Mucosa of rectum (tissue), 2 donors: ENCODE results near the gene DPYD.

ENCODE experiments used
- H3K27ac ChIP-seq, 2 donors: one replicate each; pipeline ENCODE4 v1.7.0; 2013; ENCODE audit warnings: inconsistent platforms in 2 of 2, low read depth in 2 of 2, low read length in 2 of 2
- H3K27me3 ChIP-seq, 2 donors: one replicate each; pipeline ENCODE4 v1.7.0; 2013; ENCODE audit warnings: low read length in 2 of 2; ENCODE audit not compliant: control insufficient read depth in 2 of 2, insufficient read depth in 2 of 2
- H3K36me3 ChIP-seq, 2 donors: one replicate each; pipeline ENCODE4 v1.7.0; 2013; ENCODE audit warnings: low read length in 2 of 2; ENCODE audit not compliant: control insufficient read depth in 2 of 2, insufficient read depth in 2 of 2
- H3K4me1 ChIP-seq, 2 donors: one replicate each; pipeline ENCODE4 v1.7.0; 2013; ENCODE audit warnings: low read length in 2 of 2, mild to moderate bottlenecking in 1 of 2; ENCODE audit not compliant: control insufficient read depth in 2 of 2, insufficient read depth in 2 of 2
- H3K4me3 ChIP-seq, 2 donors: one replicate each; pipeline ENCODE4 v1.7.0; 2013; ENCODE audit warnings: low read length in 2 of 2
- H3K9ac ChIP-seq, 2 donors: one replicate each; pipeline ENCODE4 v1.7.0; 2013; ENCODE audit warnings: low read length in 2 of 2, low read depth in 1 of 2, mild to moderate bottlenecking in 1 of 2
- H3K9me3 ChIP-seq, 2 donors: one replicate each; pipeline ENCODE4 v1.7.0; 2013; ENCODE audit warnings: low read length in 2 of 2; ENCODE audit not compliant: control insufficient read depth in 2 of 2
- donor health status: healthy.
- donor health status: Normal muscosa, but diverticular disease.

The DPYD gene

DNA sequence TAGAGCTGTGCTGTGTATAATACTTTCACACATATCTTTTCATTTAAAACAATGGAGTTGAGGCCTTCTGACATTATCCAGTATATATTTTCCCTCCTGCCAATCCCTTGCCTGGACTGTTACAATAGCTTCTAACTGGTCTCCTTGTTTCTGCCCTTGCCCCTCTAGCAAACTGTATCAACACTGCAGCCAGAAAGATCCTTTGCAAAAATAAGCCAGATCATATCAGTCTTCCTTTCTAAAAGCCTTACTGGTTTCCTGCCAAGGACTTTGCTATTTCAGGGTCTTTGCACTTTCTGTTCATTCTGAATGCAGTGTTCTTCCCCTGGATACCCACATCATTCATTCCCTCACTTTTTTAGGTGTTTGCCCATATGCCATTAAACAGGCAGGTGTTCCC, 829.2 kb downstream of the DPYD start:
- Histone ChIP-seq H3K4me3 (no peak overlapping the region), H3K4me1 (peaks cover 0 to 8% of the 10 kb centered on the region in 2 donors), H3K36me3 (no peaks in the 10 kb centered on the region), H3K27me3 (no peaks in the 10 kb centered on the region), H3K9me3 (no peaks in the 10 kb centered on the region), H3K9ac (no peak overlapping the region), H3K27ac (no peak overlapping the region)

DNA sequence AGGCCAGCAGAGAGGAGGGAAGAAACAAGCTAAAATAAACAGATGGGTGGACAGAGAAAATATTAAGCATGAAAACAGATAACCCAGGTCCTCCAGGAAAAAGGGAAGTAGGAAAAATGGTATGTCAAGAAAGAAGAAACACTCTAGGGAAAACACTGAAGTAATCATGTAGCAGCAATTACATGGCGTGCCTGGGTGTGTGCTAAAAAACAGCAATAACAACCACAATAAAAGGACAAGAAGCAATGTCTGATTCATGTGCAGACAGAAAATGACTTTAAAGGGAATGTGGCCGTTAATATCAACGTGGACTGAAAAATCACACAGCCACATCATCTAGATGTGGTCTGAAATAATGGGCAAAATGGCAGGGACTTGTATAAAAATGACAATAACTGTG, 829.6 kb downstream of the DPYD start:
- H3K27me3 ChIP-seq: no peaks in the 10 kb centered on the region
- no peaks in the 10 kb centered on the region for H3K9me3 ChIP-seq
- no peak overlapping the region for H3K9ac ChIP-seq
- H3K36me3 ChIP-seq: no peaks in the 10 kb centered on the region
- no peak overlapping the region for H3K27ac ChIP-seq
- peaks cover 0 to 8% of the 10 kb centered on the region in 2 donors for H3K4me1 ChIP-seq
- no peak overlapping the region for H3K4me3 ChIP-seq

DNA sequence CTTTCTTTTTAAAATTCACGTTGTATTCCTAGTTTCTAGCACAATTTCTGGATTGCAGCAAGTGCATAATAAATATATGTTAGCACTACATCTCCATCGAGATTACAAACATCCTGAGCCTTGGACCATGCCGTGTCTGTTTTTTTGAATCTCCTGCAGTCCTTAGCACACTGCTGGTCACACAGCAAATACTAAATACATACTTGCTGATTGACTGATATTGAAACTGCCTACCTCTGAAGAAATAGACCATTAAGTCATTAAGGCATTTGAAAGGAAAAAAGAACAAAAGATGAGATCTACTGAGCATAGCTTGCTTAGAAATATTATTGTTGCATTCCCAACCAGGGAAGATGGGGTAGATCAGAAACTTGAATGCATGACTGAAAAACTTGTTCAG, 830.1 kb downstream of the DPYD start:
- H3K4me3 ChIP-seq: no peak overlapping the region
- H3K4me1 ChIP-seq: peaks cover 0 to 8% of the 10 kb centered on the region in 2 donors
- H3K27me3 ChIP-seq: no peaks in the 10 kb centered on the region
- no peak overlapping the region for H3K9ac ChIP-seq
- no peak overlapping the region for H3K27ac ChIP-seq
- no peaks in the 10 kb centered on the region for H3K36me3 ChIP-seq
- H3K9me3 ChIP-seq: no peaks in the 10 kb centered on the region

DNA sequence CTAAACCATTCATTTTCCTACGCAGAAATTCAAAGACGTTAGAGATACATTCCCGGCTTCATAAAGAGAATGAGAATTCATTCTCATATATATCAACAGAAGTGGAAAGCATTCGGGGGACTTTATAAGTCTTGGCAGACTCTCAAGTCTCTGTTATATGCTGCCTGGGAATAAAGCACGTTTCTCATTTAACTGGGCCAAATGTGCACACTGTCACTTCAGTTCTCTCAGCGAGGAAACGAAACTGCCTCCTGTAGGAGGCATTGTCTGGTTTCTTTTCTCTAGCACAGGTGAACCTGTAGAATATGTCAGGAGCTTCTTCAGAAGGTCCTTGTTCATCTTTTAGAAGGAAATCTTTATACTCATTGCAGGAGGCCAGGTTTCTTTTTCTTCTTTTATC, 831.7 kb downstream of the DPYD start:
- Histone ChIP-seq H3K4me1 (peaks cover 0 to 8% of the 10 kb centered on the region in 2 donors), H3K9me3 (no peaks in the 10 kb centered on the region), H3K27me3 (no peaks in the 10 kb centered on the region), H3K4me3 (no peak overlapping the region), H3K36me3 (no peaks in the 10 kb centered on the region), H3K27ac (no peak overlapping the region), H3K9ac (no peak overlapping the region)

DNA sequence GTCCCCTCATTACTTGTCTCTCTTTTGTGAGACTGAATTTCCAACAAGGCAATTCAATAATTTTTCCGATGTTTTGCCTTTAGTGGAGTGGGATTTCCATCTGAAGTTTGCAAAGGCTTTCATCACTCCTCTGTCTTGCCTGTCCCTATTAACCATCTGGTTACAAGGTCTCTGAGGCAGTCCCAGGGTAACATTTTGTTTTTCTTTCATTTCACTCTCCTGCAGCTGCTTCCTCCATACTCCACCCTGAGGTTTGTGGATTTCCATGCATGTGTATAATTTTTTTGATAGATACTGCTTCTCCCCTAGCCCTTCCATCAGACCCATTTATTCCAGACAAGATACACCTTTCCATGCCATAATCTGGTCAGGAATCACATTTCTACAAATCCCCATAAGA, 832.4 kb downstream of the DPYD start:
- no peak overlapping the region for H3K9ac ChIP-seq
- no peak overlapping the region for H3K4me3 ChIP-seq
- no peak overlapping the region for H3K27ac ChIP-seq
- peaks cover 0 to 4% of the 10 kb centered on the region in 2 donors for H3K4me1 ChIP-seq
- H3K27me3 ChIP-seq: no peaks in the 10 kb centered on the region
- no peaks in the 10 kb centered on the region for H3K9me3 ChIP-seq
- H3K36me3 ChIP-seq: no peaks in the 10 kb centered on the region

GRCh38 chr1:97084546-97084945, 836.3 kb downstream of the DPYD start:
- Histone ChIP-seq H3K36me3 (no peaks in the 10 kb centered on the region), H3K4me3 (no peak overlapping the region), H3K9me3 (no peaks in the 10 kb centered on the region), H3K4me1 (no peaks in the 10 kb centered on the region), H3K27me3 (no peaks in the 10 kb centered on the region), H3K27ac (no peak overlapping the region), H3K9ac (no peak overlapping the region)

DNA sequence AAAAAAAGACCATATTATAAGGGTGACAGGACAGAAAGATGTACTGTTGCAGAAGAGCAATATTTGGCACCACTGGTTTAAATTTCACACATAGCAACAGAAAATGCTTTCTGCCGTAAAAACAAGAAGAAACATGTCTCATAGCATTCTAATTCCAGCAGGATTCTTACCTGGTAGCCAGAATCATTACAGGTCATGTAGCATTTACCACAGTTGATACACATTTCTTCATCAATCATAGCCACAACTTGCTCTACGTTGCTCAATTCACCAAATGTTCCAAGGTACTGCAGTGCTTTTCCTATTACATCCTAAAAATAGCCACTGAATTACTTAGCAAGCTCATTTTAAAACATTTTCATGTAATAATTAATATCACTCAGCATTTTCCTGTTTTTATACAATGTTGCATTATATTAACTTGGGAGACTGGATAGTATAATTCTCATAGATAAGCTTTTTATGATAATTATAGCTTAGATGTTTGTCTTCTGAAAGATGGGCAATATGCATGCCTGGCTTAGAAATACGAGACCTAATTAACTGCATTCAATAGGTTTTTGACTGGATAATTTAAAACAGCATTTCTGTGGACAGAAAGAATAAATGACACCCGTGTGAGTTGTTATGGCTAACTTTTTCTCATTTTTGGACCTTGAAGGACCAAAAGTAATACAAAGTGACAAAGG, 838.5 kb downstream of the DPYD start:
- Histone ChIP-seq H3K27me3 (no peaks in the 10 kb centered on the region), H3K9me3 (no peaks in the 10 kb centered on the region)

GRCh38 chr1:97078872-97079271, 842.0 kb downstream of the DPYD start:
- Histone ChIP-seq H3K4me1 (no peaks in the 10 kb centered on the region), H3K9ac (no peak overlapping the region), H3K27ac (no peak overlapping the region), H3K27me3 (no peaks in the 10 kb centered on the region), H3K36me3 (no peaks in the 10 kb centered on the region), H3K4me3 (no peak overlapping the region), H3K9me3 (no peaks in the 10 kb centered on the region)

More for the DNA sequence above, 838.5 kb downstream of the DPYD start:
- H3K9ac ChIP-seq: no peak overlapping the region
- no peak overlapping the region for H3K27ac ChIP-seq
- no peaks in the 10 kb centered on the region for H3K4me1 ChIP-seq
- no peaks in the 10 kb centered on the region for H3K36me3 ChIP-seq
- H3K4me3 ChIP-seq: no peak overlapping the region

GRCh38 chr1:97077221-97077620, 843.6 kb downstream of the DPYD start:
- no peak overlapping the region for H3K4me3 ChIP-seq
- H3K36me3 ChIP-seq: no peaks in the 10 kb centered on the region
- no peaks in the 10 kb centered on the region for H3K27me3 ChIP-seq
- no peak overlapping the region for H3K27ac ChIP-seq
- H3K9ac ChIP-seq: no peak overlapping the region
- no peaks in the 10 kb centered on the region for H3K9me3 ChIP-seq
- no peaks in the 10 kb centered on the region for H3K4me1 ChIP-seq

GRCh38 chr1:97074771-97075170, 846.1 kb downstream of the DPYD start:
- H3K36me3 ChIP-seq: no peaks in the 10 kb centered on the region
- no peaks in the 10 kb centered on the region for H3K27me3 ChIP-seq
- H3K4me3 ChIP-seq: no peak overlapping the region
- no peaks in the 10 kb centered on the region for H3K4me1 ChIP-seq
- H3K9ac ChIP-seq: no peak overlapping the region
- no peak overlapping the region for H3K27ac ChIP-seq
- no peaks in the 10 kb centered on the region for H3K9me3 ChIP-seq

GRCh38 chr1:97073936-97074335, 846.9 kb downstream of the DPYD start:
- no peaks in the 10 kb centered on the region for H3K27me3 ChIP-seq
- no peak overlapping the region for H3K9ac ChIP-seq
- no peaks in the 10 kb centered on the region for H3K9me3 ChIP-seq
- no peak overlapping the region for H3K4me3 ChIP-seq
- no peak overlapping the region for H3K27ac ChIP-seq
- H3K4me1 ChIP-seq: no peaks in the 10 kb centered on the region
- no peaks in the 10 kb centered on the region for H3K36me3 ChIP-seq
